Midbrain (tissue), 1 donor: ENCODE data around the gene SH3RF2.
A peak's percentile ranks its signal among the peaks of the same experiment; 100 is the strongest.
"Not testable (repeated sequence)": the region's sequence is repeated elsewhere in the genome, so short reads cannot be mapped to it uniquely, and the experiment has no call there.

Source experiments
- DNase-seq: peaks from one replicate; lab custom pipeline; 2025; lab: John Stamatoyannopoulos, UW

Gene SH3RF2

DNA sequence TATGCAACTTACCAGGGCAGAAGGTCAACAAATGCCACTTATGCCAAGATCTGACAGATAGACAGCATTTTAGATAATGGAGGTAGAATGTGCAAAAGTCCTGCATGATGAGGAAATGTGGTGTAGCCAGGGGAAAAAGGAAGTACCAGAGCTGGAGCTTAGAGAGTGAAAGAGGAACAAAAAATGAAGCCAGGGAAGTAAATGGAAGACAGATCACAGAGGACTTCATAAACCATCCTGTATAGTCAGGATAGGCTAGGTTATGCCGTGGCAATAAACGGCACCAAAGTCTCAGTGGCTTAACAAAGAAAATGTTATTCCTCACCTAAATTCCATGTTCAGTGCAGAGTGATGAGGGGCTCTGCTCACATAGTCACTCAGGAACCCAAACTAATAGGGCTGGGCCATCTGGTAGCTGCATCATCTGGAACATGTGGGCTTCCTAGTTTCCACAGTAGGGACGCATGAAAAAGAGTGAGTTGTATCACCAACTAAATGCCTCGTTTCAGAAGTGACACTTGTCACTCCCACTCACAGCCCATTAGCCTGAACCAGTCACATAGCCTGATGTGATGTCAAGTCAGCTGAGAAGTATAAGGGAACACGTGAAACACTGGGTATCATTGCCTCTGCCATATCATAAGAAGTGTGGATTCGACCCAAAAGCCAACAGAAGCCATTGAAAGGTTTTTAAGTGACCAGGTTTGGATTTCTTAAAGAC, 70.3 kb downstream of the SH3RF2 start:
- DNase-seq: peak; percentile 5

DNA sequence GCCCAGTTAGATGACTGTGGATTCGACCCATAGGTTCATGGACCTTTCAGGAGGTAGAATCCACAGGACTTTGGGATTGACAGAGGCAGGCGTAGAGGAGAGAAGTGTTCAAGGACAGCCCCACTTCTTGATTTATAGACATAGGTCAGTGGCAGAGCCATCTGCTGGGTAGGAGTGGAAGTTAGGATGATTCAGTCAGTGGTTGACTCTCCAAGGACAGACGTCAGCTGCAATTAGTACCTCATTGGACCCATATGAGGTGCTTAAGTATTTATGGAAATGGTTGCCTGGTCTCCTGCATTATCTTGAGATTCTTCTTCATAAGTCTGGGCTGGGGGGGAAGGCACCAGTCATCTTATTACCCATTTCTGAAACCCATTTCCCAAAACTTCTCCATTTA, 70.9 kb downstream of the SH3RF2 start:
- DNase-seq: no peak

DNA sequence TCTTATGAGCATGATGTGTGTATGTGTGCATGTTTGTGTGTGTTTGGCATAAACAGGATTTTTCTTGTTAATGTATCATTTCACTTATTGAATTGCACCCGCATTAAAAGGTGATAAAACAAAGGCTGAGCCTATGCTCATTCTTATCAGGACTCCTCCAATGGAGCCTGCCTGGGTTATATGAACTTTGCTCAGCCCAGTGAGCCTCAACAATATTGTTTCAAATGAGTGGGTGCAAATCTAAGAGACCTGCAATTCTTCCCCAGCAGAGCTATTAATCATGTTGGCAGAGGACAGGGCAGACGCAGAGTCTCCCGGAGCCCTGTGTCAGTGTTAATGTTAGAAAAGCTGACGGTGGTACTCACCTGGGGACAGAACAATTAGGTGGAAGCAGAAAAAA, 71.6 kb downstream of the SH3RF2 start:
- DNase-seq: no peak

DNA sequence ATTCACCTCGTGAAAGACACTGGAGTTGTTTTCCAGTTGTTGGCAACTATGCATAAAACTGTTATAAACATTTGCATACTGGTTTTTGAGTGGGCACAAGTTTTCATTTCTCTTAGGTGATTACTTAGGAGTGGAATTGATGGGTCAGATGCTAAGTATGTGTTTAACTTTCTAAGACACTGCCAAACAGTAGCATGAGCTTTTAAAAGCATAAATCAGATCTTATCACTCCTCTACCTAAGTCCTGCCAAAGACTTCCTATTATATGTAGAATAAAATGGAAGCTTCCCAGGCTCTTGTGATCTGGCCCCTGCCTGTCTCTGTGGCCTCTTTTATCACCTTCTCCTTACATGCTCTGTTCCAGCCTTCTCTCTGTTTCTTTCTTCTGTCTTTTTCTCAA, 72.6 kb downstream of the SH3RF2 start:
- no peak for DNase-seq

DNA sequence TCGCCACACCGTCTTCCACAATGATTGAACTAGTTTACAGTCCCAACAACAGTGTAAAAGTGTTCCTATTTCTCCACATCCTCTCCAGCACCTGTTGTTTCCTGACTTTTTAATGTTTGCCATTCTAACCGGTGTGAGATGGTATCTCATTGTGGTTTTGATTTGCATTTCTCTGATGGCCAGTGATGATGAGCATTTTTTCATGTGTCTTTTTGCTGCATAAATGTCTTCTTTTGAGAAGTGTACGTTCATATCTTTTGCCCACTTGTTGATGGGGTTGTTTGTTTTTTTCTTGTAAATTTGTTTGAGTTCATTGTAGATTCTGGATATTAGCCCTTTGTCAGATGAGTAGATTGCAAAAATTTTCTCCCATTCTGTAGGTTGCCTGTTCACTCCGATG, 74.1 kb downstream of the SH3RF2 start:
- DNase-seq: not testable (repeated sequence)

DNA sequence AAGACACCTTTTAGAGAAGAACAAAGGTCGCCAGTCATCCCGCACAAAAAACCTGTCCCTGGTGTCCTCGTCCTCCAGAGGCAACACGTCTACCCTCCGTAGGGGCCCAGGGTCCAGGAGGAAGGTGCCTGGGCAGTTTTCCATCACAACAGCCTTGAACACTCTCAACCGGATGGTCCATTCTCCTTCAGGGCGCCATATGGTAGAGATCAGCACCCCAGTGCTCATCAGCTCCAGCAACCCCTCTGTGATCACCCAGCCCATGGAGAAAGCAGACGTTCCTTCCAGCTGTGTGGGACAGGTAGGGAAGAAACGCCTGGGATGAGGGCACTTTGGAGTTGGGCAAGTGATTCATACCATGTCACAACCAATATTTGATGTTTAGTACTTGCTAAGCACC, 77.4 kb downstream of the SH3RF2 start:
- no peak for DNase-seq

DNA sequence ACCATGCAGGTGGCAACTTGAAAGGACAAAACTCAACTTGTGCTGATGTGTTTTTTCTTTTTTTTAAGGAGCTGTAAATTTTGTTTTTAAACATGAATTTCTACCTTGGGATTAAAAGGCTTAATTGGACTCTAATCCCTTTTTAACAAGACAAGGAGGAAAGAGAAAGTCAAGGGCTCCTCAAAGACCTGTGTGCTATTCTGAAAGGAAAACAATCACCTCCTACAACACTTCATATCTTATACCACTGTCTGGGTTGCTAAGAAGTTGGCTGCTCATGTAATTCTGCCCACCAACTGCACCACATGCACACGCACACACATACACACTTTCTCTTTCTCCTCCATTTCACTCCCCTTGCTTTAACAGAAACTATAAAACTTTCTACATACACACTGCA, 78.6 kb downstream of the SH3RF2 start:
- no peak for DNase-seq

DNA sequence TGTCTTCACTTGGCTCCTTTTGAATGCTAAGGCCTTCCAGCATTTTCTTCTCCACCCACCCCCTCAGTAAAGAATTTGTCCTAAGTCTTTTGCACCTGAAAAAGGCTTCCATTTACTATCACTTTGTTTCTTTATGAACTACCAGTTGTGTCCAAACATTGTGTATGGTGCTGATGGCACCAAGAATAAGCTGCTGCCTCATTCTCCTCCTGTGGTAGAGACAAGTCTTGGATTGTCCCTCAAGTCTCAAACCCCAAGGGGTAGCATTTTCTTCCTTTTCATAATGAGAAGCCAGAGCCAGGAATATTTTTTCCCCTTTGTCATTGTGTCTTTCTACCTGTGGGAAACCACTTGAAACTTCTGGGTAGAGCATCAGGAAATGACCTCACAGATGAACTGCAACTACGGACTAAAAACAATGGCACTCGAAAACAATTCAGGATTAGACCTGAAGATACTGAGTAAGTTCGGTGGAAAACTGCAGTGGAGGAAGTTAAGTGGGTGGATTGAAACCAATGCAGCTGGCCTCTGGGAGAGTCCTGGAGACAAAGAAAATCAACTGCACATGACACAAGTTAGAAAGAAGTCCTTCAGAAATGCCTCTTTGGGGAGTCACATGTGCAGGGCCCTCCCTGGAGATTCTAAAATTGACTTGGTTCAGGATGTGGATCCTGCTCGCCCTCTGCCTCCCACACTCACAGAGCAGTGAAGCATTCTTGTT, 80.5 kb downstream of the SH3RF2 start:
- DNase-seq: no peak

DNA sequence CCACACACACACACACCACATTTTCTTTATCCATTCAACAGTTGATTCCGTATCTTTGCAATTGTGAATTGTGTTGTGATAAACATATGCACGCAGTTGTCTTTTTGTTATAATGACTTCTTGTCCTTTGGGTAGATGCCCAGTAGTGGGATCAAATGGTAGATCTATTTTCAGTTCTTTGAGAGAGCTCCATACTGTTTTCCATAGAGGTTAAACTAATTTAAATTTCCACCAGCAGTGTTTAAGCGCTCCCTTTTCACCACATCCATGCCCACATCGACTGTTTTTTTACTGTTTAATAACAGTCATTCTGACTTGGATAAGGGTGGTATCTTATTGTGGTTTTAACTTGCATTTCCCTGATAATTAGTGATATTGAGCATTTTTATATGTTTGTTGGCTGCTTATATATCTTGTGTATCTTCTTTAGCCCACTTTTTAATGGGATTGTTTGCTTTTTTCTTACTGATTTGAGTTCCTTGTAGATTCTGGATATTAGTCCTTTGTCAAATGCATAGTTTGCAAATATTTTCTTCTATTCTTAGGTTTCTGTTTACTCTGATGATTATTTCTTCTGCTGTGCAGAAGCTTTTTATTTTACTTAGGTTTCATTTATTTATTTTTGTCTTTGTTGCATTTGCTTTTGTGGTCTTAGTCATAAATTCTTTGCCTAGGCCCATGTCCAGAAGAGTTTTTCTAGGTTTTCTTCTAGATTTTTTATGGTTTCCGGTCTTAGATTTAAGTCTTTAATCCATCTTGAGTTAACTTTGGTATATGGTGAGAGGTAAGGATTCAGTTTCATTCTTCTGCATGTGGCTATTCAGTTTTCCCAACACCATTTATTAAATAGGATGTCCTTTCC, 82.4 kb downstream of the SH3RF2 start:
- no peak for DNase-seq

DNA sequence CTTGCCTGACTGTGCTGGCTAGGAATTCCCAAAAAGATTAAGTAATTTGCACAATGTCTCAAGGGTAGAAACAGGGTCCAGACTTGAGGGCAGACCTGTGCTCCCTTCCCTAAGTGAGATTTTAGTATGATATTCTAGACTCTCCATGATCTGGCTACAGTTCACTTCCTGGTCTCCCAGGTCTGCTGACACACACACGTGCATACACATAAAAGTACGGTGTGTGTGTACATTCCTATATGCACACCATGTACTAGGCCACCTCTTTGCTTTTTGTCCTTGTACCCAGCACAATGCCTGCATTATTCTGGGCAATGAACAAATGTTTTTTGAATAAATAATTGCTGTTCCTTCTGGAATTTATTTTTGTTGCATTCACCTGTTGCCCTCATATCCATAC, 83.7 kb downstream of the SH3RF2 start:
- no peak for DNase-seq

DNA sequence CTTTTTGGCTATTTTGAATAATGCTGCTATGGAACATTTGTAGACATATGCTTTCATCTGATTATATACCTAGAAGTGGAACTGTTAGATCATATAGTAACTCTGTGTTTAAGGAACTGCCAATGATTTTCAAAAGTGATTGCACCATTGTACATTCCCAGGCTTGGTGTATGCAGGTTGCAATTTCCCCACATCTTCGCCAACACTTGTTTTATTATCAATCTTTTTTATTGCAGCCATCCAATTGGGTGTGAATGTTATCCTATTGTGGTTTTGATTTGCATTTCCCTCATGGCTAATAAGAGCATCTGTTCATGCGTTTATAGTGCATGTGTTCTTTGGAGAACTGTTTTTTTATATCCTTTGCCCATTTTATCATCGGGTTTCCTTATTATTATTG, 87.7 kb downstream of the SH3RF2 start:
- DNase-seq: no peak

DNA sequence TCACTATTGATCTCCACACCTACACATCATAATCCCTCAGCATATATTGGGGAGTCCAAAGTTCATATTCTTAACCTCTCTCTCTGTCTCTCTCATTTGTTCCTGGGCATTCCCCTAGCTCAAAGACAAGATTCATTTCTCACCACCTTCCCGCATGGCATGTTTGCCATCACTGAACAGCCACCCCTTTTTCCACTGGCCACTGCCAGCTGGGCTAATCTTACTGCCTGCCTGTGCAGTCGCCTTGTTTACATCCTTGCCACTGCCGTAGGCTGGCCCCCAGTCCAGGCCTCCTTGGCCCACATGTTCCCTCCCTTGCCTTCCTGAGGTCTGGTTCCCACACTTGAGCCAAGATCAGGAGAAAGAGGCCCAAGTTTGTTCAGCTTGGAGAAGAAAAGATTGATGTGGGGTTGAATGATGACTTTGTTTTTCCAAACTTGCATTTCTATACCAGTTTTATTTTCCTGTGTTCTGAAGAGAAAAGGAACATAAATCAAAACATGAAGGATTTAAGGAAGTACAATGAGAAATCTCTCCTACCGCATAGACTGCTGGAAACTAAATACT, 88.8 kb downstream of the SH3RF2 start:
- DNase-seq: no peak

DNA sequence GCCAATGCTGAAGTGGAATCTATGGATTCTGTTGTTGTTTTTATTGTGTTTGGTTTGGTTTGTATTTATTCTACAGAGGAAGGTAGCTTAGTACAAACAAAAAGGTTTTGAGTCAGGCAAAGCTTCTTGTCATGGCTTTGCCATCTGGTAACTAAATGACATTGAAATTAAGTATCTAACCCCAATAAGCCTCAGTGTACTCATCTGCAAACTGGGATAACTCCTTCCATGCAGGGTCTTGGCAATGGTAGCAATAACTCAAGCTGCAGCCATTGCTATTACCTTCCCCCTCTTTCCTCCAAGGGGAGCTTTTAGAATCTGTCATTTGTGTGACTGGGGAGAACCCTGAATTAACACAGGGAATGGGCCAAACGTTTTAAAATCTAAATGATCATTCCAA, 89.3 kb downstream of the SH3RF2 start:
- DNase-seq: no peak

DNA sequence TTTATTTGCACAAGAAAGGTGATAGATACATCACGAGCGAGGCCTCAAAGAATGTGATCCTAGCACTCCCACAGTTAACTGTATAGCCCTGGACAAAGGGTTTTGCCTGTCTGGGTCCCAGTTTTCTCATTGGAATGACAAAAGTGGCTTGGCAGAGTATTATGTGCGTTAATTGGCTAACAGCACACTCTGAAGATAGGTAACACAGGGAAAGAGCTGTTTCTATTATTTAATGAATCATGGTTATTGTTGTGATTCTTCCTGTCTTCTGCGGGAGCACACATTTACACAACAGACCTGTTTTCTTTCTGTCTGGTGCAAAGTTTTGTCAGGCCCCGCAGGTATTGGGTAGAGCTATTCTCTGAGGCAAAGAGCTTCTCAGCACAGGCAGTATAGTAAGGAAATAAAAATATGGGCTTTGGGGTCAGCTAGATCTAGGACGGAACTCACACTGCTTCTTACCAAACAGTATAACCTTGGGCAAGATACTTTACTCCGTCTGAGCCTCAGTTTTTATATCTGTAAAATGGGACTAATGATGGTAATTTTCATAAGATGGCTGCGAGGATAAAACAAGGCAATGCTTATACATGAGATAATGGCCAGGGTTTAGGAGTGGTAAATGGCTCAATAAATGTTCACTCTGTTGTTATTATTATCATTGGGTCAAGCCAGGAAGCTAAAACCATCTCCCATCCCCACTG, 90.1 kb downstream of the SH3RF2 start:
- DNase-seq: no peak

DNA sequence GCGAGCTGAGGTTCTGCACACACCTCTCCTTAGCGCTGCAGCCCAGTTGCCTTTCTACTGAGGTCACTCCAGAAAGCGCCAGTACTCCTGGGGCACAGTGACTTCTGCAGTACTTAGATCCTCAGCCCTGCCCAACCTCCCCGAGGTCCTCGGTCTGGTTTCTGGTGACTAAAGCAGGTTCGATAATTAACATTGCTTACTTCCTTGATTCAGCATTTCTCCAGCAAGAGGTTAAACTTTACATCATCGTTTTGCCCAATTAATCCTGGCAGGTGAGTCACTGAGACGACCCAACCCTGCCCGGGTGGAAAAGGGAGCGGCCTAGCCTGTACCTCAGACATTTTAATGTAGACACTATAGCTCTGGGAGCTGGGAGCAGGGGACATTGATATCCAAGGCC, 91.4 kb downstream of the SH3RF2 start:
- no peak for DNase-seq

DNA sequence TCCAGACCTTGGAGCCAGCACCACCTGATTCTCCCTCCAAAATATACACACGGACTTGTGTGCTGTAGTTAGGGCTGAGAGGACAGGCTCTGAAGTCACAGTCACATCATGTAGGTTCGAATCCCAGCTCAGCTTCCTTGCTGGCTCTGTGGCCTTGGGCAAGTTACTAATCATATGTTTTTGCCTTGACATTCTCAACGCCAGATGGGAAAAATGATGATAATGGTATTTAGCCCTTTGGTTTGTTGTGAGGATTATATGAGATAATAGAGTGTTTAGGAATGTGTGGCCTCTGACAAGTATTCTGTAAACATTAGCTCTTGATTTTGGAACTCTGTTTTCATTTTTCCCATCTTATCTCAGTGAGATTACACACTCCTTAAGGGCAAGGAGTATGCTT, 96.5 kb downstream of the SH3RF2 start:
- no peak for DNase-seq

DNA sequence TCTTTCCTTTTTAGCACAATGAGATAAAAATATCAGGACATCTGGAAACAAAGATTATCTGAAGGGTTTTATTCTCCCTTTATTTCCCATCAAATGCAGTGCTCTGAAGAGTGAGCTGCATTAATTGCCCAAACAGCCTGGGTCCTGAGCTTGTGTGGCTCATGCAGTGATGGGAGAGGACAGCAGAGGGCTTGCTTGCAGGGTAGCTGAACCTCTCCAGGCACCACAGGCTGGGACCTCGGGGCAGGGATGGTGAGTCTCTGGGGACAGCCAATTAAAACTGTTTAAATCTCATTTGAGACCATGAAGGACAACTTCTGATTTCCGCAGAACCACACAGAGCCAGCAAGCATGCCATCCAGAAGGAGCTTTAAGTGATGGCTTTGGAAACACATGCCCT, 97.7 kb downstream of the SH3RF2 start:
- no peak for DNase-seq

DNA sequence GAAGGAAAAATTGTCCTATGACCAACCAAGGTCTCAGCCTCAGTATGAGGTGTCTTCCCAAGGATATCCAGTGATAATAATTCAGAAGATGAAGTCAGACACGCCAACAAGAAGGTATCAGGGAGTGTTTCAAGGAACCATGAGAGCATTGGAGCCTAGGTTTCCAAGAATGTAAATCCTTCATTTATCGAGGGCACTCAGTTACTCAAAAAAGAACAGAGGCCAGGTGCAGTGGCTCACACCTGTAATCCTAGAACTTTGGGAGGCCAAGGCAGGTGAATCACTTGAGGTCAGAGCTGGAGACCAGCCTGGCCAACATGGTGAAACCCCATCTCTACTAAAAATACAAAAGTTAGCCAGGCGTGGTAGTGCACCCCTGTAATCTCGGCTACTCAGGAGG, 98.2 kb downstream of the SH3RF2 start:
- no peak for DNase-seq

DNA sequence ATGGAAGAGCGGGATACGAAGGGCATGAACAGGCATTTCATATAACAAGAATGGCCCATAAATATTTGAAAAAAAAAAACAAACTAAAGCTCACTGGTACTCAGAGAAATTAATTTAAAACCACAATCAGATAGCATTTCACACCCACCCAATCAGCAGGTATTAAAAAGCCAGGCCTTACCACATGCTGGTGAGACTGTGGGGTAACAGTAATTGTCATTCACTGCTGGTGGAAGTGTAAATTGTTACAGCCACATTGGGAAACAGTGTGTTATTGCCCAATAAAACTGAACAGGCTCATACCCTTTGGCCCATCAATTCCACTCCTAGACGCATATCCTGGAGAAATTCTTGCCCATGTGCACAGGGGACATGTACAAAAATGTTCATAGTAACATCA, 103.0 kb downstream of the SH3RF2 start:
- no peak for DNase-seq

DNA sequence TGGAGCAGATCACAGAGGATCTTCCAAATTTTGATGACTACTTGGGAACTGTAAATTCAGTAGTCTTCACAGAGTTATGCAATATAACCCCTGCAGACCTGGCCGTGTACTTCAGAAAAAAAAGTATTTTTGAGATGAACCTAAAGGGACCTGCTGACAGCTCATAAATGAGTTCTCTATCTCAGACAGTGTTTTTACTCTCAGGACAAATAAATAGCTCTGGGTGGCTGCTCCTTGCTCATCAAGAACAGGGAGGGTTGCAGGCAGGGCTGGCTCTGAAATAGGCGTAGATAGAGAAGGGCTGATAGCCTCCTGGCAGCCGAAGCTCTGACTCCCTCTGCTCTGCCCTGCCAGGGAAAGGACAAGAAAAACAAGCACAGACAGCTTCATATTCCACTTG, 104.1 kb downstream of the SH3RF2 start:
- DNase-seq: no peak

DNA sequence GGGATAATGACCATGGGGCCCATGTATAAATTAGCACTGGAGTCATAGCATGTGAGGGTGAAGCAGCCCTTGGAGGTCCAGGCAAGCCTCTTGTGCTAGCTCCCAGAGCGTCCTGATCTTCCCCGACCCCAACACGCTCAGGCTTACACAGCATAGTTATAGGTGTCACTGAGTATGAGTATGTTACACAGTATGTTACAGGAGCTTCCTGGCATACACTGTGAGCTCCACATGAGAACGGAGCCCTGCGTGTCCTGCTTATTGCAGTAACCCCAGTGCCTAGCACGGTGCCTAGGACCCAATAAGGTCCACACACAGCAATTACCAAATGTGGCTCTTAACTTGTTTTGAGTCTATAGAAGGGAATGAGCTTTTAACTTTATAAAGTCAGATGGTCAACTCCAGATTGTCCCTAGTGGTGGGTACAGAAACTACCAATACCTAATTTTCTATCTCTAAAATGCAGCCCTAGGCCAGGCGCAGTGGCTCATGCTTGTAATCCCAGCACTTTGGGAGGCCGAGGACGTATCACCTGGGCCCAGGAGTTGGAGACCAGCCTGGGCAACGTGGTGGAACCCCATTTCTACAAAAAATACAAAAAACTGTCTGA, 104.9 kb downstream of the SH3RF2 start:
- DNase-seq: no peak
